OCI-LY7 (cell line): ENCODE data around the gene MYL6. TPM values are rescaled to one million over a fixed set of nuclear protein-coding genes. Genes with fewer than 3 reads are reported as not detected.

Experiments used
- BruUV-seq: library from RNA; stranded (reverse); fragments of 400-500 nt; replicated peaks from 2 replicates; lab custom pipeline; 2021; lab: Mats Ljungman, UMichigan
- CTCF ChIA-PET: fragments of 300-600 bp; sonication (Branson Sonifier 250); formaldehyde crosslinking; loops from one replicate; lab custom pipeline; 2022; ENCODE audit warnings: antibody characterized with exemption; ENCODE audit not compliant: unreplicated experiment; lab: Charles Lee
- POLR2A ChIA-PET: fragments of 300-600 bp; sonication (Branson Sonifier 250); formaldehyde crosslinking; loops from one replicate; lab custom pipeline; 2022; ENCODE audit warnings: antibody characterized with exemption; lab: Charles Lee
- DNase-seq: peaks from one replicate; pipeline ENCODE4 v3.0.0-alpha.2; 2015; ENCODE audit warnings: low spot score
- H2AFZ ChIP-seq: fragments of 200-600 bp; sonication (generic), shearing (Covaris generic); 2 replicates; pipeline ENCODE4 v1.6.1; 2014; ENCODE audit warnings: mild to moderate bottlenecking, antibody characterized with exemption, low read length, moderate library complexity
- H3K27ac ChIP-seq: fragments of 200-600 bp; sonication (generic); 2 replicates; pipeline ENCODE4 v1.5.1; 2014; ENCODE audit warnings: mixed run types, low read depth, mild to moderate bottlenecking, moderate library complexity, low read length, inconsistent platforms; ENCODE audit not compliant: poor library complexity, severe bottlenecking
- H3K36me3 ChIP-seq: fragments of 200-600 bp; sonication (generic); 2 replicates; pipeline ENCODE4 v1.6.1; 2014; ENCODE audit warnings: mild to moderate bottlenecking, antibody characterized with exemption, low read length, moderate library complexity, mixed read lengths; ENCODE audit not compliant: insufficient read depth
- H3K4me1 ChIP-seq: fragments of 200-600 bp; sonication (generic); 2 replicates; pipeline ENCODE4 v1.5.1; 2014; ENCODE audit warnings: mild to moderate bottlenecking, low read length; ENCODE audit not compliant: insufficient read depth, poor library complexity, severe bottlenecking
- H3K4me2 ChIP-seq: fragments of 200-600 bp; sonication (generic); 2 replicates; pipeline ENCODE4 v1.6.1; 2014; ENCODE audit warnings: mild to moderate bottlenecking, low read length
- H3K4me3 ChIP-seq: fragments of 200-600 bp; sonication (generic); 2 replicates; pipeline ENCODE4 v1.5.1; 2014; ENCODE audit warnings: mild to moderate bottlenecking, low read depth, low read length; ENCODE audit not compliant: poor library complexity, severe bottlenecking
- H3K79me2 ChIP-seq: fragments of 200-600 bp; sonication (generic); 2 replicates; pipeline ENCODE4 v1.6.1; 2016; ENCODE audit warnings: low read depth, mild to moderate bottlenecking, low read length, moderate library complexity, mixed read lengths; ENCODE audit not compliant: insufficient read depth
- H3K9me2 ChIP-seq: fragments of 200-600 bp; sonication (generic); 2 replicates; pipeline ENCODE4 v1.6.1; 2016; ENCODE audit warnings: mild to moderate bottlenecking, low read length, mixed read lengths; ENCODE audit not compliant: insufficient read depth
- H3K9me3 ChIP-seq: fragments of 200-600 bp; sonication (generic); 2 replicates; pipeline ENCODE4 v1.6.1; 2014; ENCODE audit warnings: mild to moderate bottlenecking, mixed run types, low read length, mixed read lengths
- H4K20me1 ChIP-seq: fragments of 200-600 bp; sonication (generic); 2 replicates; pipeline ENCODE4 v1.6.1; 2014; ENCODE audit warnings: mild to moderate bottlenecking, antibody characterized with exemption, low read length, moderate library complexity, mixed read lengths; ENCODE audit not compliant: insufficient read depth
- CTCF ChIP-seq: fragments of 200-600 bp; sonication (generic); conservative IDR thresholded peaks from 2 replicates; pipeline ENCODE4 v1.5.1; 2014; ENCODE audit warnings: mild to moderate bottlenecking, antibody characterized with exemption, low read length, moderate library complexity, mixed read lengths
- EZH2phosphoT487 ChIP-seq: fragments of 200-600 bp; sonication (generic); IDR thresholded peaks from 2 replicates; pipeline ENCODE4 v1.6.1; 2018; ENCODE audit warnings: low read depth, borderline replicate concordance, mild to moderate bottlenecking, mixed run types, antibody characterized with exemption, low read length, moderate library complexity, mixed read lengths
- intact Hi-C: fragments of 100-400 bp; cut with micrococcal nuclease; formaldehyde crosslinking; loops from one replicate; pipeline ENCODE4 v1.10.0; 2022; ENCODE audit not compliant: unreplicated experiment
- total RNA-seq, 2 experiments: library from RNA; depleted of rRNA in 1 of 2; stranded (reverse); fragments of >200 nt in 1 of 2; shearing (Covaris generic) in 1 of 2; gene quantifications; 2 replicates each; pipeline ENCODE4 v1.2.3, GENCODE V29; 2014 to 2022

MYL6 gene
- total RNA-seq, 2 experiments from 2014 or later = 468 to 574 TPM

DNA sequence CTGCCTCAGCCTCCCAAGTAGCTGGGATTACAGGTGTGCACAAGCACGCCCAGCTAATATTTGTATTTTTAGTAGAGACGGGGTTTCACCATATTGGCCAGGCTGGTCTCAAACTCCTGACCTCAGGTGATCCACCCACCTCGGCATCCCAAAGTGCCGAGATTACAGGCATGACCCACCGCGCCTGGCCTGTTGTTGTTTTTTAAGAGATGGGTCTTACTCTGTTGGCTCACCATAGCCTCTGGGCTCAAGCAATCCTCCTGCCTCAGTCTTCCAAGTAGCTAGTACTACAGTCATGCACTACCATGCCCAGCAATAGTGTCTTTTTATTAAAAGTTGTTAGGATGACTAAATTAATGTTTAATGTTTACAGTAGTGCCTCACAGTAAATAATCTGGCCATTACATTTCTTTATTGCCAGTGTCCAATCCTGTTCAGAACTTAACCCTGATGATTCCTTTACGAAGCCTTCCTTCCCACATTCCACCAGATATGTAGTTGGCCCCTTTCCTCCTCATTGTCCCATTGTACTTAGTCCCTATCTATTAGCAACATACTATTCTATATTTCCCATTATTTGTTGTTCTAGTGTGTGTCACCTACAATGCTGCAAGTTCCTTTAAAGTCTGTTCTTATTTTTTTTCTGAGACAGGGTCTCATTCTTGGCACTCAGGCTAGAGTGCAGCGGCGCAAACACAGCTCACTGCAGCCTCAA lies 39.9 kb downstream of the MYL6 start:
- Histone ChIP-seq H3K36me3 (no peaks in the 10 kb centered on the region), H2AFZ (no peak overlapping the region), H3K4me3 (no peak overlapping the region), H3K9me3 (no peaks in the 10 kb centered on the region), H3K27ac (no peak overlapping the region), H3K4me1 (peaks cover 4% of the 10 kb centered on the region), H3K4me2 (no peak overlapping the region), H3K9me2 (no peaks in the 10 kb centered on the region), H4K20me1 (no peaks in the 10 kb centered on the region), H3K79me2 (no peaks in the 10 kb centered on the region)
- ChIA-PET CTCF (interaction anchor here (0.5 to 0.6 kb wide), 2 partner anchors 75 to 439 kb away, joined by 3 read pairs; no protein-coding TSS in a partner anchor), POLR2A (interaction anchor here (2.6 kb wide), 1 partner anchor 23 kb away, joined by 10 read pairs; the partner anchor contains the start of gene RNF41)
- TF ChIP-seq CTCF = no peak
- no peak for TF ChIP-seq EZH2phosphoT487
- no peak for DNase-seq
- intact Hi-C loops = no loop called here
- BruUV-seq = no TSS peak

DNA sequence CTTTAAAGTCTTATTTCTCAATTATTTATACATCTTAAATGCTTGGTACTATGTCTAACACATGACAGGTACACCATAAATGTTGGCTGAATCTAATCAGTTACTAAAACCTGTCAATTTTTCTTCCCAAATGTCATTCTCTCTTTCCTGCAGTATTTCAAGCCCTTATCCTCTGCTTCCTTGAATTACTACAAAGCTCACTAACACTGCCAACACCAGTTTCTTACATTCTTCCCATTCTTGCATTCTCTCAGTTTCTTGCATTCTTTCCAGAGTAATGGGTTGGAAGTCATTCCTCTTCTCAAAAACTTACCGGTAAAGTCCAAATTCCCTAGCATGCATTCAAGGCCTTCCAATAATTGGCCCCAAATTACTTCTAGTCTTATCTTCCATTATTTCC lies 40.7 kb downstream of the MYL6 start:
- H2AFZ ChIP-seq = no peak overlapping the region
- H3K4me1 ChIP-seq = no peaks in the 10 kb centered on the region
- no peaks in the 10 kb centered on the region for H3K79me2 ChIP-seq
- H3K36me3 ChIP-seq = no peaks in the 10 kb centered on the region
- H3K4me3 ChIP-seq = no peak overlapping the region
- H3K4me2 ChIP-seq = no peak overlapping the region
- no peaks in the 10 kb centered on the region for H4K20me1 ChIP-seq
- POLR2A ChIA-PET = interaction anchor here (0.7 to 2.6 kb wide), 2 partner anchors 22 to 162 kb away, joined by 3 to 10 read pairs; partner anchors contain the start of gene RNF41
- CTCF ChIA-PET = interaction anchor here (0.5 to 0.6 kb wide), 2 partner anchors 76 to 438 kb away, joined by 3 read pairs; no protein-coding TSS in a partner anchor
- H3K9me2 ChIP-seq = no peaks in the 10 kb centered on the region
- no peak for DNase-seq
- no TSS peak for BruUV-seq
- intact Hi-C loops = no loop called here
- TF ChIP-seq CTCF (no peak), EZH2phosphoT487 (no peak)
- no peak overlapping the region for H3K27ac ChIP-seq
- no peaks in the 10 kb centered on the region for H3K9me3 ChIP-seq

GRCh38 chr12:56202366-56202765 lies 44.2 kb downstream of the MYL6 start:
- Histone ChIP-seq H3K27ac (no peak overlapping the region), H3K36me3 (peaks cover 33% of the 10 kb centered on the region), H3K79me2 (no peaks in the 10 kb centered on the region), H3K9me2 (no peaks in the 10 kb centered on the region), H3K4me3 (no peak overlapping the region), H3K9me3 (no peaks in the 10 kb centered on the region), H4K20me1 (no peaks in the 10 kb centered on the region), H2AFZ (no peak overlapping the region), H3K4me1 (peaks cover 28% of the 10 kb centered on the region), H3K4me2 (no peak overlapping the region)
- no TSS peak for BruUV-seq
- no peak for DNase-seq
- POLR2A ChIA-PET = interaction anchor here (0.6 to 2.2 kb wide), 3 partner anchors 18 to 243 kb away, joined by 4 to 12 read pairs (median 6); partner anchors contain the start of gene RNF41
- CTCF ChIA-PET = no interaction called here
- TF ChIP-seq CTCF (no peak), EZH2phosphoT487 (no peak)
- intact Hi-C loops = no loop called here
